ENCODE results near the gene CDC42BPA.
"Not testable (repeated sequence)": the region's sequence is repeated elsewhere in the genome, so short reads cannot be mapped to it uniquely, and the experiment has no call there.

The CDC42BPA gene

GRCh38 chr1:226965581-226966440, 352.5 kb downstream of the CDC42BPA start:
- no peak for DNase-seq (ENCODE audit: low read depth, low spot score)

- no peak for DNase-seq (ENCODE audit: low read depth, low spot score)
Measured at GRCh38 chr1:226964611-226965486, 353.4 kb downstream of the CDC42BPA start.

- no peak for DNase-seq (ENCODE audit: low read depth, low spot score)
Measured at GRCh38 chr1:226964068-226964425, 354.2 kb downstream of the CDC42BPA start.

GRCh38 chr1:226962421-226963391, 355.6 kb downstream of the CDC42BPA start:
- no peak for DNase-seq (ENCODE audit: low read depth, low spot score)

- DNase-seq (ENCODE audit: low read depth, low spot score): no peak
Measured at GRCh38 chr1:226960944-226961765, 357.1 kb downstream of the CDC42BPA start.

GRCh38 chr1:226960256-226960655, 358.0 kb downstream of the CDC42BPA start:
- DNase-seq (ENCODE audit: low read depth, low spot score): no peak

GRCh38 chr1:226958300-226958699, 360.0 kb downstream of the CDC42BPA start:
- DNase-seq (ENCODE audit: low read depth, low spot score): no peak

GRCh38 chr1:226957714-226958113, 360.6 kb downstream of the CDC42BPA start:
- DNase-seq (ENCODE audit: low read depth, low spot score): no peak

- no peak for DNase-seq (ENCODE audit: low read depth, low spot score)
Measured at GRCh38 chr1:226956942-226957713, 361.2 kb downstream of the CDC42BPA start.

GRCh38 chr1:226955857-226956256, 362.4 kb downstream of the CDC42BPA start:
- DNase-seq (ENCODE audit: low read depth, low spot score): not testable (repeated sequence)

GRCh38 chr1:226954777-226955176, 363.5 kb downstream of the CDC42BPA start:
- DNase-seq (ENCODE audit: low read depth, low spot score): no peak

GRCh38 chr1:226954337-226954736, 364.0 kb downstream of the CDC42BPA start:
- DNase-seq (ENCODE audit: low read depth, low spot score): no peak

GRCh38 chr1:226953175-226953800, 365.0 kb downstream of the CDC42BPA start:
- no peak for DNase-seq (ENCODE audit: low read depth, low spot score)

GRCh38 chr1:226952118-226952441, 366.2 kb downstream of the CDC42BPA start:
- DNase-seq (ENCODE audit: low read depth, low spot score): no peak

GRCh38 chr1:226951286-226952117, 366.8 kb downstream of the CDC42BPA start:
- DNase-seq (ENCODE audit: low read depth, low spot score): no peak

GRCh38 chr1:226950871-226951270, 367.4 kb downstream of the CDC42BPA start:
- no peak for DNase-seq (ENCODE audit: low read depth, low spot score)

GRCh38 chr1:226950316-226950715, 368.0 kb downstream of the CDC42BPA start:
- no peak for DNase-seq (ENCODE audit: low read depth, low spot score)

GRCh38 chr1:226949401-226949800, 368.9 kb downstream of the CDC42BPA start:
- no peak for DNase-seq (ENCODE audit: low read depth, low spot score)

- DNase-seq (ENCODE audit: low read depth, low spot score): no peak
Measured at GRCh38 chr1:226948996-226949395, 369.3 kb downstream of the CDC42BPA start.
